Bladder microvascular endothelial cell (primary cell): ENCODE data around the gene RAB35. TPM values are rescaled to one million over a fixed set of nuclear protein-coding genes. Genes with fewer than 3 reads are reported as not detected.

Source experiments
- total RNA-seq: library from RNA; depleted of rRNA; stranded (reverse); fragments of >200 nt; gene quantifications from 2 replicates; pipeline ENCODE4 v1.2.3, GENCODE V29; 2014

RAB35 gene
- 41.1 and 45.3 TPM in 2 replicates for total RNA-seq

DNA sequence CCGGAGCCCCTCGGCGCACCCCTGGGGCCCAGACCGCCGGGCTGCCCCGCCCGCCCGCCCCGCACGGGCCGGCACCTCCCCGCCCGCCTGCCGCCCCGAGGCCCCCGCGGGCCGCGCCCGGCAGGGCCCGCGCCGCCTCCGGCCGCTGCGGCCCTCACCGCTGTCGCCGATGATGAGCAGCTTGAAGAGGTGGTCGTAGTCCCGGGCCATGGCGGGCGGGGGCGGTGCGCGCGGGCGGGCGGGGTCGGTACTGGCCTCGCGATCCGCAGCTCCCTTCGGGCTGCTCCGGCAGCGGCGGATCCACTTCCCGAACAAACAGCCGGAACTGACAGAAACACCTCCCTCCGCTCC, at the start of gene RAB35:
RAB35 (minus strand) TSS at position 313 of the 351 bp plus-strand sequence; CDS start at position 210, 103 bp downstream.

Other genes starting within 250 kb of the RAB35 start
- 14.4 and 17.9 TPM in 2 replicates for gene CIT, start 239.4 kb downstream of the RAB35 start, total RNA-seq
- 0.13 TPM in 1 of 2 replicates, not detected in the other for gene BICDL1, start 127.5 kb downstream of the RAB35 start, total RNA-seq
- 67.8 and 191 TPM in 2 replicates for gene GCN1, start 78.0 kb upstream of the RAB35 start, total RNA-seq
- 2,307 and 3,078 TPM in 2 replicates for gene RPLP0, start 84.4 kb upstream of the RAB35 start, total RNA-seq
- gene PXN, start 149.0 kb upstream of the RAB35 start, total RNA-seq: 34.3 and 78.6 TPM in 2 replicates
- gene RNU4-2, start 175.2 kb upstream of the RAB35 start, total RNA-seq: under 0.01 TPM in 2 replicates
- gene RNU4-1, start 176.5 kb upstream of the RAB35 start, total RNA-seq: under 0.01 TPM in 1 of 2 replicates, not detected in the other
- 1.1 and 1.8 TPM in 2 replicates for gene SIRT4, start 185.6 kb upstream of the RAB35 start, total RNA-seq
- gene PLA2G1B, start 211.0 kb upstream of the RAB35 start, total RNA-seq: not detected in 2 replicates